Measurements from ENCODE around the gene HTR3A.

The HTR3A gene

DNA sequence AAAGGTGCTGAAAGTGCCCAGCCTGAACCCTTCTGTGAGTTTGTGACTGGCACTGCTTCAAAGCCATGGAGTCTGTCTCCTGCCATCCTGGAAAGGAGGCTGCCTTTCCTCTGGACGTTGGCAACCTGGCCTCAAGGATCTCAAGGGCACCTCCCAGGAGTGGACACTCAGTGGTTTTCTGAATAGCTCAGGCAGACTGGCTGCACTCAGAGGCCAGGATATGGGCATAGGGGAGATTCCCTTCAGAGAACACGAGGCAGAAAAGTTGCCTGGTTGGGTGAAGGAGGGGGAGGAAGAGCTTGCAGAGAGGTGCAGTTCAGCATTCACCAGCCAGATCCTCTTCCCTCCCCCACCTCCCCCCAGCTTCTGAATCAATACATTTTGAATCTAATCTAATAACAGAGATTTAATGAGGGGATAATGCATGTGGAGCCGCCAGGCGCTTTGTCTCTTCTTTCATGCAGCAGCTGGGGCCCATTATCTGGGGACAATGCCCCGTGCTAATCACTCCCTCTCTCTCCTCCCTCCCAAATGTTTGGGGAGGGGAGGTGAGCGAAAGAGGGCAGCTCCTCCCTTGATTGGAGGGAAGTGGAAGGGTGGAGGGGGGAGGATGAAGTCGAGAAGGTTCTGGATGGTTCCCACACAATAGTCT lies 17.7 kb downstream of the HTR3A start (continued):
- TF ChIP-seq, protein P1, sequence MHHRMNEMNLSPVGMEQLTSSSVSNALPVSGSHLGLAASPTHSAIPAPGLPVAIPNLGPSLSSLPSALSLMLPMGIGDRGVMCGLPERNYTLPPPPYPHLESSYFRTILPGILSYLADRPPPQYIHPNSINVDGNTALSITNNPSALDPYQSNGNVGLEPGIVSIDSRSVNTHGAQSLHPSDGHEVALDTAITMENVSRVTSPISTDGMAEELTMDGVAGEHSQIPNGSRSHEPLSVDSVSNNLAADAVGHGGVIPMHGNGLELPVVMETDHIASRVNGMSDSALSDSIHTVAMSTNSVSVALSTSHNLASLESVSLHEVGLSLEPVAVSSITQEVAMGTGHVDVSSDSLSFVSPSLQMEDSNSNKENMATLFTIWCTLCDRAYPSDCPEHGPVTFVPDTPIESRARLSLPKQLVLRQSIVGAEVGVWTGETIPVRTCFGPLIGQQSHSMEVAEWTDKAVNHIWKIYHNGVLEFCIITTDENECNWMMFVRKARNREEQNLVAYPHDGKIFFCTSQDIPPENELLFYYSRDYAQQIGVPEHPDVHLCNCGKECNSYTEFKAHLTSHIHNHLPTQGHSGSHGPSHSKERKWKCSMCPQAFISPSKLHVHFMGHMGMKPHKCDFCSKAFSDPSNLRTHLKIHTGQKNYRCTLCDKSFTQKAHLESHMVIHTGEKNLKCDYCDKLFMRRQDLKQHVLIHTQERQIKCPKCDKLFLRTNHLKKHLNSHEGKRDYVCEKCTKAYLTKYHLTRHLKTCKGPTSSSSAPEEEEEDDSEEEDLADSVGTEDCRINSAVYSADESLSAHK (tag by site-specific recombination; IDR thresholded peaks at IDR 0.05) = no peak
- TF ChIP-seq ZNF132 (tag by site-specific recombination; IDR thresholded peaks at IDR 0.05; ENCODE audit: borderline replicate concordance) = no peak
- TF ChIP-seq ZEB2 (tag by site-specific recombination; IDR thresholded peaks at IDR 0.05) = no peak
- TF ChIP-seq ZNF16 (tag by site-specific recombination; IDR thresholded peaks at IDR 0.05; ENCODE audit: low read depth) = no peak
- no peak for TF ChIP-seq YY1 (tag by site-specific recombination; IDR thresholded peaks at IDR 0.05)

DNA sequence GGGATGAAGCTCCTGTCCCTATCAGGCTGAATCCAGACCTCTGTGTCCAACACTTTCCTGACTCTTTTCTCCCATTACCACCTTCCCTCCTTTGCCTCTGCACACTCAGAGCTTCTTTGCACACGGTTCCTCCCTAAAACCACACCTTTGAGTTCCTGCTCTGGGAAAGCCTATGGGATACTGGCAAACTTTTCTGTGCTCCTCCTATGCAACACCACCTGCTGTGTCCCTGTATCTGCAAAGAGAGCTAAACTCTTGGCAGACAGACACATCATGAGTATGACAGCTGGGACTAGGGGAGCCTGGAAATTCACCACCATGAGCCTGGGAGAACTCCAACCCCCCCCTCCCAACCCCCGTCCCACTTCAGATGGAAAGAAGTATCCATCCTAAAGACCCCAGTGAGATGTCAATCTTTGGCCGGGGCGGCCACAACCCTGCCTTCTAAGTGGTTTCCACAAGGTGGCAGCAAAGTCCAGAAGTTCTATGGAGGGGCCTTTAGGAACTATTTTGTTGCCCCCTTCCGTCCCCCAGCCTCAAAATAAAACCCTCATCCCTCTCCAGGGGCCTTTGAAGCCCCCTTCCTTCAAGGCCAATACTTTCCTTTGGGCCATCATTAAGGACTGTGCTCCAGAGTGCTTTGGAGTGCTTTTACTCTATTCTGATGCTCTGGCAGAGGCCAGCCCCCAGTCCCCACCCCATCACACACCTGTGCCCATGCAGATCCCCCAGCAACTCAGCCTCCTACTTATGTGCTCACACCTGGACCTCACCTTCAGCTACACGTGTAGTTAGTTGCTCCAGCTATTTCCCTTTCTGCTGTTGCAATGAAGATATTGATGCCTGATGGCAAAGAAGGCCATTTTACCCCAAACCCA lies 19.4 kb downstream of the HTR3A start:
- Histone ChIP-seq H3K27ac (ENCODE audit: extremely low read depth, low read depth, low read length) (no peak overlapping the region), H3K9me3 (ENCODE audit: control insufficient read depth, insufficient read depth, low read depth, low read length) (no peaks in the 10 kb centered on the region), H3K4me3 (ENCODE audit: low read depth, low read length) (no peak overlapping the region), H3K36me3 (ENCODE audit: control insufficient read depth in 2 of 2, insufficient read depth in 1 of 2, low read length in 2 of 2) (no peaks in the 10 kb centered on the region), H3K4me1 (ENCODE audit: control insufficient read depth, insufficient read depth, low read length) (no peaks in the 10 kb centered on the region)
- POLR2A ChIA-PET = interaction anchor here (0.6 kb wide), 1 partner anchor 13 kb away, joined by 4 read pairs; no protein-coding TSS in a partner anchor
- CTCF ChIA-PET = interaction anchor here (0.5 to 16.0 kb wide), 40 partner anchors 8 to 295 kb away, joined by 3 to 392 read pairs (median 4); partner anchors contain the start of gene HTR3B
- TF ChIP-seq ZNF654 (tag by site-specific recombination; IDR thresholded peaks at IDR 0.05; ENCODE audit: low read depth) = peak; percentile 82
- TF ChIP-seq ZNF830 (tag by site-specific recombination; IDR thresholded peaks at IDR 0.05; ENCODE audit: low read depth) = no peak
- TF ChIP-seq, protein P2, sequence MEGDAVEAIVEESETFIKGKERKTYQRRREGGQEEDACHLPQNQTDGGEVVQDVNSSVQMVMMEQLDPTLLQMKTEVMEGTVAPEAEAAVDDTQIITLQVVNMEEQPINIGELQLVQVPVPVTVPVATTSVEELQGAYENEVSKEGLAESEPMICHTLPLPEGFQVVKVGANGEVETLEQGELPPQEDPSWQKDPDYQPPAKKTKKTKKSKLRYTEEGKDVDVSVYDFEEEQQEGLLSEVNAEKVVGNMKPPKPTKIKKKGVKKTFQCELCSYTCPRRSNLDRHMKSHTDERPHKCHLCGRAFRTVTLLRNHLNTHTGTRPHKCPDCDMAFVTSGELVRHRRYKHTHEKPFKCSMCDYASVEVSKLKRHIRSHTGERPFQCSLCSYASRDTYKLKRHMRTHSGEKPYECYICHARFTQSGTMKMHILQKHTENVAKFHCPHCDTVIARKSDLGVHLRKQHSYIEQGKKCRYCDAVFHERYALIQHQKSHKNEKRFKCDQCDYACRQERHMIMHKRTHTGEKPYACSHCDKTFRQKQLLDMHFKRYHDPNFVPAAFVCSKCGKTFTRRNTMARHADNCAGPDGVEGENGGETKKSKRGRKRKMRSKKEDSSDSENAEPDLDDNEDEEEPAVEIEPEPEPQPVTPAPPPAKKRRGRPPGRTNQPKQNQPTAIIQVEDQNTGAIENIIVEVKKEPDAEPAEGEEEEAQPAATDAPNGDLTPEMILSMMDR (tag by site-specific recombination; IDR thresholded peaks at IDR 0.05) = peak; percentile 13; the same call in 1 of the 2 replicates
- TF ChIP-seq, protein P3, sequence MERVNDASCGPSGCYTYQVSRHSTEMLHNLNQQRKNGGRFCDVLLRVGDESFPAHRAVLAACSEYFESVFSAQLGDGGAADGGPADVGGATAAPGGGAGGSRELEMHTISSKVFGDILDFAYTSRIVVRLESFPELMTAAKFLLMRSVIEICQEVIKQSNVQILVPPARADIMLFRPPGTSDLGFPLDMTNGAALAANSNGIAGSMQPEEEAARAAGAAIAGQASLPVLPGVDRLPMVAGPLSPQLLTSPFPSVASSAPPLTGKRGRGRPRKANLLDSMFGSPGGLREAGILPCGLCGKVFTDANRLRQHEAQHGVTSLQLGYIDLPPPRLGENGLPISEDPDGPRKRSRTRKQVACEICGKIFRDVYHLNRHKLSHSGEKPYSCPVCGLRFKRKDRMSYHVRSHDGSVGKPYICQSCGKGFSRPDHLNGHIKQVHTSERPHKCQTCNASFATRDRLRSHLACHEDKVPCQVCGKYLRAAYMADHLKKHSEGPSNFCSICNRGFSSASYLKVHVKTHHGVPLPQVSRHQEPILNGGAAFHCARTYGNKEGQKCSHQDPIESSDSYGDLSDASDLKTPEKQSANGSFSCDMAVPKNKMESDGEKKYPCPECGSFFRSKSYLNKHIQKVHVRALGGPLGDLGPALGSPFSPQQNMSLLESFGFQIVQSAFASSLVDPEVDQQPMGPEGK (tag by site-specific recombination; IDR thresholded peaks at IDR 0.05) = peak; percentile 32; the same call in 1 of the 2 replicates

DNA sequence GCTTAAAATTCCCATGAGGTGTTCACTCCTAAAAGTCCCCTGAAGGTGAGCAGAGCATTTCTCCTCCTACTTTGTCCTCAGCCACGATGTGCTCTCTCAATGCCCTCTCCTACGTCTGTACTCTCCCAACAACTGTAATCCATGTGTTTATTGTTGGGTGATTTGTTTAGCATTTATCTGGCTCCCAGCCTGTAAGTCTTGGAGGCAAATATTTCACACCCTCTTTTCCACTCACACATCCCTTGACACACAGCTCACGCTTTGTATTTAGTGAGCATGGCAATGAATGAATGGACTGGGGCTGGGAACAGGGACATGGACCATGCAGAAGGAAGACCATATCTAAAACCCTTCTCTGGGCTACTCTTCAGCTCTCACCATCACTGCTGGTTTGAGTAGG lies 22.6 kb downstream of the HTR3A start:
- H3K36me3 ChIP-seq (ENCODE audit: control insufficient read depth in 2 of 2, insufficient read depth in 1 of 2, low read length in 2 of 2) = no peaks in the 10 kb centered on the region
- H3K27ac ChIP-seq (ENCODE audit: extremely low read depth, low read depth, low read length) = no peak overlapping the region
- no peaks in the 10 kb centered on the region for H3K4me1 ChIP-seq (ENCODE audit: control insufficient read depth, insufficient read depth, low read length)
- H3K9me3 ChIP-seq (ENCODE audit: control insufficient read depth, insufficient read depth, low read depth, low read length) = no peaks in the 10 kb centered on the region
- POLR2A ChIA-PET = no interaction called here
- CTCF ChIA-PET = interaction anchor here (0.6 to 16.0 kb wide), 5 partner anchors 22 to 264 kb away, joined by 3 to 392 read pairs (median 3); partner anchors contain the start of gene HTR3A
- H3K4me3 ChIP-seq (ENCODE audit: low read depth, low read length) = no peak overlapping the region
- TF ChIP-seq ZNF16 (tag by site-specific recombination; IDR thresholded peaks at IDR 0.05; ENCODE audit: low read depth) (no peak), ZNF202 (tag by site-specific recombination; IDR thresholded peaks at IDR 0.05; ENCODE audit: borderline replicate concordance) (no peak), ZBTB8A (tag by site-specific recombination; IDR thresholded peaks at IDR 0.05) (no peak), SP7 (tag by site-specific recombination; IDR thresholded peaks at IDR 0.05) (no peak), ZNF654 (tag by site-specific recombination; IDR thresholded peaks at IDR 0.05; ENCODE audit: low read depth) (no peak), ZNF785 (tag by site-specific recombination; IDR thresholded peaks at IDR 0.05) (no peak), ZNF24 (tag by site-specific recombination; IDR thresholded peaks at IDR 0.05) (no peak)
- TF ChIP-seq, protein P4, sequence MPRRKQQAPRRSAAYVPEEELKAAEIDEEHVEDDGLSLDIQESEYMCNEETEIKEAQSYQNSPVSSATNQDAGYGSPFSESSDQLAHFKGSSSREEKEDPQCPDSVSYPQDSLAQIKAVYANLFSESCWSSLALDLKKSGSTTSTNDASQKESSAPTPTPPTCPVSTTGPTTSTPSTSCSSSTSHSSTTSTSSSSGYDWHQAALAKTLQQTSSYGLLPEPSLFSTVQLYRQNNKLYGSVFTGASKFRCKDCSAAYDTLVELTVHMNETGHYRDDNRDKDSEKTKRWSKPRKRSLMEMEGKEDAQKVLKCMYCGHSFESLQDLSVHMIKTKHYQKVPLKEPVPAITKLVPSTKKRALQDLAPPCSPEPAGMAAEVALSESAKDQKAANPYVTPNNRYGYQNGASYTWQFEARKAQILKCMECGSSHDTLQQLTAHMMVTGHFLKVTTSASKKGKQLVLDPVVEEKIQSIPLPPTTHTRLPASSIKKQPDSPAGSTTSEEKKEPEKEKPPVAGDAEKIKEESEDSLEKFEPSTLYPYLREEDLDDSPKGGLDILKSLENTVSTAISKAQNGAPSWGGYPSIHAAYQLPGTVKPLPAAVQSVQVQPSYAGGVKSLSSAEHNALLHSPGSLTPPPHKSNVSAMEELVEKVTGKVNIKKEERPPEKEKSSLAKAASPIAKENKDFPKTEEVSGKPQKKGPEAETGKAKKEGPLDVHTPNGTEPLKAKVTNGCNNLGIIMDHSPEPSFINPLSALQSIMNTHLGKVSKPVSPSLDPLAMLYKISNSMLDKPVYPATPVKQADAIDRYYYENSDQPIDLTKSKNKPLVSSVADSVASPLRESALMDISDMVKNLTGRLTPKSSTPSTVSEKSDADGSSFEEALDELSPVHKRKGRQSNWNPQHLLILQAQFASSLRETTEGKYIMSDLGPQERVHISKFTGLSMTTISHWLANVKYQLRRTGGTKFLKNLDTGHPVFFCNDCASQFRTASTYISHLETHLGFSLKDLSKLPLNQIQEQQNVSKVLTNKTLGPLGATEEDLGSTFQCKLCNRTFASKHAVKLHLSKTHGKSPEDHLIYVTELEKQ (tag by site-specific recombination; IDR thresholded peaks at IDR 0.05; ENCODE audit: borderline replicate concordance) = no peak
- TF ChIP-seq, protein P5, sequence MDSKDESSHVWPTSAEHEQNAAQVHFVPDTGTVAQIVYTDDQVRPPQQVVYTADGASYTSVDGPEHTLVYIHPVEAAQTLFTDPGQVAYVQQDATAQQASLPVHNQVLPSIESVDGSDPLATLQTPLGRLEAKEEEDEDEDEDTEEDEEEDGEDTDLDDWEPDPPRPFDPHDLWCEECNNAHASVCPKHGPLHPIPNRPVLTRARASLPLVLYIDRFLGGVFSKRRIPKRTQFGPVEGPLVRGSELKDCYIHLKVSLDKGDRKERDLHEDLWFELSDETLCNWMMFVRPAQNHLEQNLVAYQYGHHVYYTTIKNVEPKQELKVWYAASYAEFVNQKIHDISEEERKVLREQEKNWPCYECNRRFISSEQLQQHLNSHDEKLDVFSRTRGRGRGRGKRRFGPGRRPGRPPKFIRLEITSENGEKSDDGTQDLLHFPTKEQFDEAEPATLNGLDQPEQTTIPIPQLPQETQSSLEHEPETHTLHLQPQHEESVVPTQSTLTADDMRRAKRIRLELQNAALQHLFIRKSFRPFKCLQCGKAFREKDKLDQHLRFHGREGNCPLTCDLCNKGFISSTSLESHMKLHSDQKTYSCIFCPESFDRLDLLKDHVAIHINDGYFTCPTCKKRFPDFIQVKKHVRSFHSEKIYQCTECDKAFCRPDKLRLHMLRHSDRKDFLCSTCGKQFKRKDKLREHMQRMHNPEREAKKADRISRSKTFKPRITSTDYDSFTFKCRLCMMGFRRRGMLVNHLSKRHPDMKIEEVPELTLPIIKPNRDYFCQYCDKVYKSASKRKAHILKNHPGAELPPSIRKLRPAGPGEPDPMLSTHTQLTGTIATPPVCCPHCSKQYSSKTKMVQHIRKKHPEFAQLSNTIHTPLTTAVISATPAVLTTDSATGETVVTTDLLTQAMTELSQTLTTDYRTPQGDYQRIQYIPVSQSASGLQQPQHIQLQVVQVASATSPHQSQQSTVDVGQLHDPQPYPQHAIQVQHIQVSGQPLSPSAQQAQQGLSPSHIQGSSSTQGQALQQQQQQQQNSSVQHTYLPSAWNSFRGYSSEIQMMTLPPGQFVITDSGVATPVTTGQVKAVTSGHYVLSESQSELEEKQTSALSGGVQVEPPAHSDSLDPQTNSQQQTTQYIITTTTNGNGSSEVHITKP (tag by site-specific recombination; IDR thresholded peaks at IDR 0.05) = no peak

Measured in HEK293 (cell line).